Measurements from ENCODE around the gene SPTLC1.
"Not testable (repeated sequence)": the region's sequence is repeated elsewhere in the genome, so short reads cannot be mapped to it uniquely, and the experiment has no call there.

SPTLC1 gene

GRCh38 chr9:92115071-92115858, at the start of gene SPTLC1:
SPTLC1 (minus strand) TSS chr9:92115413; CDS start chr9:92115370, 43 bp downstream.
- DNase-seq, result peak; percentile 95

- DNase-seq, result no peak
Observed at GRCh38 chr9:92164975-92165374, 49.8 kb upstream of the SPTLC1 start.

GRCh38 chr9:92164490-92164889, 49.3 kb upstream of the SPTLC1 start:
- DNase-seq, result no peak

GRCh38 chr9:92163276-92163675, 48.1 kb upstream of the SPTLC1 start:
- no peak for DNase-seq

- DNase-seq, result no peak
Observed at GRCh38 chr9:92160786-92161185, 45.6 kb upstream of the SPTLC1 start.

GRCh38 chr9:92159058-92159457, 43.8 kb upstream of the SPTLC1 start:
- DNase-seq, result no peak

- no peak for DNase-seq
Observed at GRCh38 chr9:92158097-92158601, 42.9 kb upstream of the SPTLC1 start.

- DNase-seq, result not testable (repeated sequence)
Observed at GRCh38 chr9:92155736-92156135, 40.5 kb upstream of the SPTLC1 start.

GRCh38 chr9:92155221-92155620, 40.0 kb upstream of the SPTLC1 start:
- no peak for DNase-seq

- not testable (repeated sequence) for DNase-seq
Observed at GRCh38 chr9:92153466-92154415, 38.5 kb upstream of the SPTLC1 start.

GRCh38 chr9:92151691-92152393, 36.6 kb upstream of the SPTLC1 start:
- DNase-seq, result peak; percentile 84

GRCh38 chr9:92150501-92151470, 35.6 kb upstream of the SPTLC1 start:
- DNase-seq, result not testable (repeated sequence)

- DNase-seq, result no peak
Observed at GRCh38 chr9:92147852-92148180, 32.6 kb upstream of the SPTLC1 start.

GRCh38 chr9:92147030-92147851, 32.0 kb upstream of the SPTLC1 start:
- DNase-seq, result peak; percentile 80

- no peak for DNase-seq
Observed at GRCh38 chr9:92146610-92147009, 31.4 kb upstream of the SPTLC1 start.

- not testable (repeated sequence) for DNase-seq
Observed at GRCh38 chr9:92145784-92146183, 30.6 kb upstream of the SPTLC1 start.

- no peak for DNase-seq
Observed at GRCh38 chr9:92142329-92142728, 27.1 kb upstream of the SPTLC1 start.

GRCh38 chr9:92141144-92142129, 26.2 kb upstream of the SPTLC1 start:
- no peak for DNase-seq

GRCh38 chr9:92140754-92141143, 25.5 kb upstream of the SPTLC1 start:
- DNase-seq, result no peak
